Measurements from ENCODE around the gene DCDC2B. TPM values are rescaled to one million over a fixed set of nuclear protein-coding genes. Genes with fewer than 3 reads are reported as not detected.

Gene DCDC2B
- total and polyA plus RNA-seq, 10 of the 15 experiments (the other 5 are each of a cell fraction or from before 2014, with no cell fraction given) = 0.12 to 0.21 (median 0.15) TPM; not detected in 7

- TF ChIP-seq BCL3 (IDR thresholded peaks at IDR 0.05; ENCODE audit: borderline replicate concordance, insufficient read depth, low read depth, low read length, poor library complexity, severe bottlenecking) (no peak), PBX3 (IDR thresholded peaks at IDR 0.05; ENCODE audit: insufficient replicate concordance, low read depth, low read length) (no peak), HDAC6 (IDR thresholded peaks at IDR 0.05; ENCODE audit: unreplicated experiment) (no peak), SPI1 (IDR thresholded peaks at IDR 0.05; ENCODE audit: borderline replicate concordance, insufficient read depth, low read depth, low read length) (peak; percentile 67), TARDBP (IDR thresholded peaks at IDR 0.05; ENCODE audit: borderline replicate concordance) (peak; percentile 89), RFX5 (IDR thresholded peaks at IDR 0.05; ENCODE audit: low read depth, low read length) (no peak), CBX3 (IDR thresholded peaks at IDR 0.05; ENCODE audit: borderline replicate concordance, low read depth) (no peak), BACH1 (IDR thresholded peaks at IDR 0.05; ENCODE audit: borderline replicate concordance) (no peak), POLR2A (IDR thresholded peaks at IDR 0.05; ENCODE audit: low read depth, low read length) (peak; percentile 75), SUPT20H (IDR thresholded peaks at IDR 0.05; ENCODE audit: borderline replicate concordance, control insufficient read depth, low read depth, low read length) (no peak), POLR2AphosphoS5 (IDR thresholded peaks at IDR 0.05; ENCODE audit: low read length) (peak; percentile 55; the same call in 1 of the 2 replicates), RELB (IDR thresholded peaks at IDR 0.05; ENCODE audit: low read depth) (peak; percentile 67; the same call in 1 of the 2 replicates), ZBTB33 (IDR thresholded peaks at IDR 0.05) (no peak), MYB (IDR thresholded peaks at IDR 0.05; ENCODE audit: borderline replicate concordance, low read depth, low read length) (no peak), SMAD1 (IDR thresholded peaks at IDR 0.05; ENCODE audit: low read depth, partially characterized antibody) (no peak), ZZZ3 (IDR thresholded peaks at IDR 0.05; ENCODE audit: control insufficient read depth, insufficient read length, low read depth) (no peak), TCF7 (IDR thresholded peaks at IDR 0.05; ENCODE audit: borderline replicate concordance) (no peak), EZH2 (IDR thresholded peaks at IDR 0.05; ENCODE audit: borderline replicate concordance, control insufficient read depth, low read depth, low read length) (no peak), ZNF207 (IDR thresholded peaks at IDR 0.05; ENCODE audit: borderline replicate concordance) (no peak), BHLHE40 (IDR thresholded peaks at IDR 0.05; ENCODE audit: borderline replicate concordance in 1 of 2, low read depth in 2 of 2, low read length in 1 of 2) (peak; percentile 67 to 81; a peak in 3 of 4 replicates), ZNF274 (IDR thresholded peaks at IDR 0.05; ENCODE audit: insufficient read depth, insufficient read length) (no peak), MYC (IDR thresholded peaks at IDR 0.05; ENCODE audit: insufficient read depth, insufficient read length, insufficient replicate concordance, low read length, severe bottlenecking) (no peak)
These were observed 41.1 kb downstream of the DCDC2B start (continued) for GRCh38 chr1:32249831-32250525.

Measured in GM12878 (cell line).